Prostate gland (tissue), 2 donors: Measurements from ENCODE around the gene CALHM3.

ENCODE experiments used
- CTCF ChIP-seq, 4 experiments: fragments of 200-600 bp in 2 of 4; fragments of 450-650 bp in 2 of 4; sonication (generic) in 2 of 4; IDR thresholded peaks; 1 replicate in 3 of 4; 2 replicates in 1 of 4; pipeline ENCODE4 v1.5.1; 2016 to 2019; ENCODE audit warnings: antibody characterized with exemption in 4 of 4, mild to moderate bottlenecking in 2 of 4, moderate library complexity in 2 of 4
- POLR2A ChIP-seq: fragments of 450-650 bp; IDR thresholded peaks from one replicate; pipeline ENCODE4 v1.6.1; 2016; ENCODE audit warnings: antibody characterized with exemption, mild to moderate bottlenecking
- POLR2AphosphoS5 ChIP-seq: sonication (generic); formaldehyde crosslinking; IDR thresholded peaks from one replicate; pipeline ENCODE4 v1.6.1; 2017; ENCODE audit warnings: antibody characterized with exemption

- no peak for TF ChIP-seq CTCF (IDR thresholded peaks at IDR 0.05)
- TF ChIP-seq POLR2AphosphoS5 = no peak
- TF ChIP-seq POLR2A = no peak
Measured at GRCh38 chr10:103498936-103499638, 20.0 kb upstream of the CALHM3 start.
